Measurements from ENCODE around the gene PLEKHA6.

GRCh38 chr1:204265665-204266064 is 94.1 kb downstream of the PLEKHA6 start:
- TF ChIP-seq EP300 (IDR thresholded peaks at IDR 0.05; ENCODE audit: borderline replicate concordance in 1 of 2, low read depth in 2 of 2, low read length in 2 of 2) (no peak), SP1 (IDR thresholded peaks at IDR 0.05; ENCODE audit: low read depth, low read length) (no peak), YY1 (IDR thresholded peaks at IDR 0.05; ENCODE audit: low read depth, low read length) (no peak), MAFK (IDR thresholded peaks at IDR 0.05; ENCODE audit: low read depth, low read length) (no peak), POLR2AphosphoS5 (IDR thresholded peaks at IDR 0.05; ENCODE audit: low read depth, low read length) (no peak), FOSL1 (IDR thresholded peaks at IDR 0.05; ENCODE audit: insufficient read depth, low read depth, low read length) (no peak), CEBPB (IDR thresholded peaks at IDR 0.05; ENCODE audit: low read depth, low read length) (no peak), CTBP2 (IDR thresholded peaks at IDR 0.05; ENCODE audit: borderline replicate concordance, insufficient read depth, insufficient read length, low read length) (no peak), JUND (IDR thresholded peaks at IDR 0.05; ENCODE audit: low read length) (no peak), POLR2A (IDR thresholded peaks at IDR 0.05; ENCODE audit: control extremely low read depth in 1 of 2, low read depth in 2 of 2, low read length in 2 of 2) (no peak), RAD21 (IDR thresholded peaks at IDR 0.05 in 1 of 2, conservative IDR thresholded peaks at IDR 0.05 in 1 of 2; ENCODE audit: low read depth in 2 of 2, low read length in 2 of 2) (no peak)
- TF ChIP-seq, protein P1, sequence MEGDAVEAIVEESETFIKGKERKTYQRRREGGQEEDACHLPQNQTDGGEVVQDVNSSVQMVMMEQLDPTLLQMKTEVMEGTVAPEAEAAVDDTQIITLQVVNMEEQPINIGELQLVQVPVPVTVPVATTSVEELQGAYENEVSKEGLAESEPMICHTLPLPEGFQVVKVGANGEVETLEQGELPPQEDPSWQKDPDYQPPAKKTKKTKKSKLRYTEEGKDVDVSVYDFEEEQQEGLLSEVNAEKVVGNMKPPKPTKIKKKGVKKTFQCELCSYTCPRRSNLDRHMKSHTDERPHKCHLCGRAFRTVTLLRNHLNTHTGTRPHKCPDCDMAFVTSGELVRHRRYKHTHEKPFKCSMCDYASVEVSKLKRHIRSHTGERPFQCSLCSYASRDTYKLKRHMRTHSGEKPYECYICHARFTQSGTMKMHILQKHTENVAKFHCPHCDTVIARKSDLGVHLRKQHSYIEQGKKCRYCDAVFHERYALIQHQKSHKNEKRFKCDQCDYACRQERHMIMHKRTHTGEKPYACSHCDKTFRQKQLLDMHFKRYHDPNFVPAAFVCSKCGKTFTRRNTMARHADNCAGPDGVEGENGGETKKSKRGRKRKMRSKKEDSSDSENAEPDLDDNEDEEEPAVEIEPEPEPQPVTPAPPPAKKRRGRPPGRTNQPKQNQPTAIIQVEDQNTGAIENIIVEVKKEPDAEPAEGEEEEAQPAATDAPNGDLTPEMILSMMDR (IDR thresholded peaks at IDR 0.05; ENCODE audit: control extremely low read depth in 1 of 3, insufficient read depth in 1 of 3, low read depth in 1 of 3, low read length in 3 of 3): no peak
- TF ChIP-seq, protein P2, sequence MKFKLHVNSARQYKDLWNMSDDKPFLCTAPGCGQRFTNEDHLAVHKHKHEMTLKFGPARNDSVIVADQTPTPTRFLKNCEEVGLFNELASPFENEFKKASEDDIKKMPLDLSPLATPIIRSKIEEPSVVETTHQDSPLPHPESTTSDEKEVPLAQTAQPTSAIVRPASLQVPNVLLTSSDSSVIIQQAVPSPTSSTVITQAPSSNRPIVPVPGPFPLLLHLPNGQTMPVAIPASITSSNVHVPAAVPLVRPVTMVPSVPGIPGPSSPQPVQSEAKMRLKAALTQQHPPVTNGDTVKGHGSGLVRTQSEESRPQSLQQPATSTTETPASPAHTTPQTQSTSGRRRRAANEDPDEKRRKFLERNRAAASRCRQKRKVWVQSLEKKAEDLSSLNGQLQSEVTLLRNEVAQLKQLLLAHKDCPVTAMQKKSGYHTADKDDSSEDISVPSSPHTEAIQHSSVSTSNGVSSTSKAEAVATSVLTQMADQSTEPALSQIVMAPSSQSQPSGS (IDR thresholded peaks at IDR 0.05; ENCODE audit: low read length): no peak
